K562 (cell line): ENCODE measurements around the gene IFRD1. TPM values are rescaled to one million over a fixed set of nuclear protein-coding genes. Genes with fewer than 3 reads are reported as not detected.
A peak's percentile ranks its signal among the peaks of the same experiment; 100 is the strongest.

ENCODE experiments used
- CREB1 ChIP-seq, 2 experiments: sonication (generic) in 1 of 2; formaldehyde crosslinking in 1 of 2; IDR thresholded peaks; 2 replicates each; pipeline versions ENCODE4 v1.6.1 to v1.8.0; 2012 to 2022; ENCODE audit warnings: inconsistent platforms in 1 of 2, mild to moderate bottlenecking in 1 of 2, missing genetic modification reagents in 1 of 2, moderate library complexity in 1 of 2
- EGR1 ChIP-seq: fragments of 450-650 bp; conservative IDR thresholded peaks from 2 replicates; pipeline ENCODE4 v1.6.1; 2017; ENCODE audit warnings: mild to moderate bottlenecking
- FOXJ2 ChIP-seq: fragments of 200-800 bp; sonication (Bioruptor generic); IDR thresholded peaks from 2 replicates; pipeline ENCODE4 v1.6.1; 2016; ENCODE audit warnings: missing genetic modification characterization, missing compliant biosample characterization
- GTF2E2 ChIP-seq: fragments of 200-800 bp; sonication (Bioruptor generic); IDR thresholded peaks from 2 replicates; pipeline ENCODE4 v1.6.1; 2016; ENCODE audit warnings: missing genetic modification characterization, missing compliant biosample characterization
- ILF3 ChIP-seq: fragments of 450-650 bp; IDR thresholded peaks from 2 replicates; pipeline ENCODE4 v1.6.1; 2018; ENCODE audit warnings: antibody characterized with exemption, mild to moderate bottlenecking, moderate library complexity, borderline replicate concordance
- MCM3 ChIP-seq: fragments of 450-650 bp; IDR thresholded peaks from 2 replicates; pipeline ENCODE4 v1.6.1; 2016
- SMARCC2 ChIP-seq: fragments of 450-650 bp; IDR thresholded peaks from 2 replicates; pipeline ENCODE4 v1.6.1; 2017; ENCODE audit warnings: antibody characterized with exemption, moderate library complexity, mild to moderate bottlenecking, low read depth
- polyA plus RNA-seq, 8 experiments: library from polyadenylated mRNA; depleted of rRNA in 4 of 8; stranded (reverse) in 5 of 8; unstranded in 3 of 8; fragments of >200 nt; fragmentation: Nextera tagmentation in 2 of 8; fragmentation: Illumina TruSeq in 1 of 8; extraction: Ambion mirVana in 2 of 8; extraction: Trizol in 1 of 8; gene quantifications; 2 replicates each; pipeline versions ENCODE4 v1.2.1 to v1.2.3, GENCODE V29; 2011 to 2014; ENCODE audit warnings: inconsistent platforms in 1 of 8, missing spikeins in 1 of 8
- total RNA-seq, 7 experiments: library from RNA; depleted of rRNA in 6 of 7; stranded (reverse); fragments of >200 nt in 6 of 7; fragmentation: Illumina TruSeq in 2 of 7; extraction: Trizol in 2 of 7; gene quantifications; 2 replicates each; pipeline versions ENCODE4 v1.2.1 to v1.2.3, GENCODE V29; 2011 to 2021; ENCODE audit warnings: low replicate concordance in 1 of 7
- TF ChIP-seq, protein P1 (sequence below), 2 experiments: fragments of 450-650 bp in 1 of 2; sonication (generic) in 1 of 2; formaldehyde crosslinking in 1 of 2; IDR thresholded peaks in 1 of 2; conservative IDR thresholded peaks in 1 of 2; 2 replicates each; pipeline versions ENCODE4 v1.6.1 to v1.8.1; 2016 to 2023; ENCODE audit warnings: mild to moderate bottlenecking in 2 of 2, moderate library complexity in 2 of 2, inconsistent platforms in 1 of 2, missing genetic modification reagents in 1 of 2
- TF ChIP-seq, protein P2 (sequence below): fragments of 200-800 bp; sonication (Bioruptor generic); IDR thresholded peaks from 2 replicates; pipeline ENCODE4 v1.6.1; 2016; ENCODE audit warnings: missing genetic modification characterization, missing compliant biosample characterization
- TF ChIP-seq, protein P3 (sequence below): fragments of 450-650 bp; IDR thresholded peaks from 2 replicates; pipeline ENCODE4 v1.6.1; 2016; ENCODE audit warnings: low read depth, mild to moderate bottlenecking, moderate library complexity
- TF ChIP-seq, protein P4 (sequence below), 3 experiments: IDR thresholded peaks in 2 of 3; conservative IDR thresholded peaks in 1 of 3; 2 replicates each; pipeline ENCODE4 v1.5.1; 2011 to 2012; ENCODE audit warnings: low read length in 3 of 3, mild to moderate bottlenecking in 3 of 3, control low read depth in 2 of 3, improper control_type of control experiment in 1 of 3, inconsistent platforms in 1 of 3, low read depth in 1 of 3, mixed read lengths in 1 of 3, moderate library complexity in 1 of 3; ENCODE audit not compliant: insufficient read depth in 2 of 3
- TF ChIP-seq, protein P5 (sequence below): fragments of 450-650 bp; IDR thresholded peaks from 2 replicates; pipeline ENCODE4 v1.6.1; 2017; ENCODE audit warnings: antibody characterized with exemption

IFRD1 gene
- total and polyA plus RNA-seq, 9 of the 15 experiments (the other 6 are each of a cell fraction or from before 2014, with no cell fraction given): 27.6 to 81.8 (median 68.1) TPM

DNA sequence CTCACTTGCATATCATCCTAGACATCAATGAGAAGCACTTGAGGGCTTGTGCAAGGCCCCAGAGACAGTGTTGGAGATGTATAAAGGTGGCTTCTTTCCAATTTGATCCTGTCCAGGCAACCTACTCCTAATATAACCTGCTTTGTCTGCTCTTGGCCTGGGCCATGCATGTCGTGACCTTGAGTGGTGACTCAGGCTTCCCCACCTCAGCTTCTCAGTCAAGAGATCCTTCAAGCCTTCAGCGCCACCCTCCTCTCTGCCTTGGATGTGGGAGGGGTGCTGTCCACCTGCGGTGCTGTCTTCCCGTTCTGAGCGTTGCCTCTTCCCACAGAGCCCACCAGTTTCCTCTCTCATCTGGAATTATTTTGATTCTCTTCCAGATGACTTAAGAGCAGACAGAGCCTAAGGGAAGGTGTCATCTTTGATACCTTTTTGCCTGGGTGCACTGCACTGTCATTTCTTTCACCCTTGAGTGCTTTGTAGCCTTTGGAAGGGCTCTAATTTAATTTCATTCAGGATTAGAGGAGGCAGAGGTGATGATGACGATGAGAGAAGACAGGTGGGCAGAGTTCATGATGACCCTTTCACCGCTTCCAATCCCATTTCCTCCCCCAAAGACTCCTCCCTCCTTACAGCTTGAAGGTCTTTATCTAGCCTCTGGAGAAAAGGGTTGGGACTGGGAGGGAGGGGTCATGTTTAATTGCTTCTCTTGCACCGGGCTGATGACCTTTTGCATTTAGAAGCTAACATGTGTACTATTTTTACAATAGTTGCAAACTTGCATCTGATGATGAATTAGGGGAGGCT is 37.4 kb downstream of the IFRD1 start (continued):
- TF ChIP-seq, protein P1, sequence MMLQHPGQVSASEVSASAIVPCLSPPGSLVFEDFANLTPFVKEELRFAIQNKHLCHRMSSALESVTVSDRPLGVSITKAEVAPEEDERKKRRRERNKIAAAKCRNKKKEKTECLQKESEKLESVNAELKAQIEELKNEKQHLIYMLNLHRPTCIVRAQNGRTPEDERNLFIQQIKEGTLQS (IDR thresholded peaks at IDR 0.05): peak; percentile 41; the same call in 1 of the 2 replicates
- TF ChIP-seq, protein P1 (CRISPR knock-in tag; conservative IDR thresholded peaks at IDR 0.05): 0 out of 2 replicates have a peak, but pooled peaks have one; percentile 36
- TF ChIP-seq CREB1 (IDR thresholded peaks at IDR 0.05): no peak
- no peak for TF ChIP-seq CREB1 (CRISPR knock-in tag; IDR thresholded peaks at IDR 0.05)
- TF ChIP-seq, protein P2, sequence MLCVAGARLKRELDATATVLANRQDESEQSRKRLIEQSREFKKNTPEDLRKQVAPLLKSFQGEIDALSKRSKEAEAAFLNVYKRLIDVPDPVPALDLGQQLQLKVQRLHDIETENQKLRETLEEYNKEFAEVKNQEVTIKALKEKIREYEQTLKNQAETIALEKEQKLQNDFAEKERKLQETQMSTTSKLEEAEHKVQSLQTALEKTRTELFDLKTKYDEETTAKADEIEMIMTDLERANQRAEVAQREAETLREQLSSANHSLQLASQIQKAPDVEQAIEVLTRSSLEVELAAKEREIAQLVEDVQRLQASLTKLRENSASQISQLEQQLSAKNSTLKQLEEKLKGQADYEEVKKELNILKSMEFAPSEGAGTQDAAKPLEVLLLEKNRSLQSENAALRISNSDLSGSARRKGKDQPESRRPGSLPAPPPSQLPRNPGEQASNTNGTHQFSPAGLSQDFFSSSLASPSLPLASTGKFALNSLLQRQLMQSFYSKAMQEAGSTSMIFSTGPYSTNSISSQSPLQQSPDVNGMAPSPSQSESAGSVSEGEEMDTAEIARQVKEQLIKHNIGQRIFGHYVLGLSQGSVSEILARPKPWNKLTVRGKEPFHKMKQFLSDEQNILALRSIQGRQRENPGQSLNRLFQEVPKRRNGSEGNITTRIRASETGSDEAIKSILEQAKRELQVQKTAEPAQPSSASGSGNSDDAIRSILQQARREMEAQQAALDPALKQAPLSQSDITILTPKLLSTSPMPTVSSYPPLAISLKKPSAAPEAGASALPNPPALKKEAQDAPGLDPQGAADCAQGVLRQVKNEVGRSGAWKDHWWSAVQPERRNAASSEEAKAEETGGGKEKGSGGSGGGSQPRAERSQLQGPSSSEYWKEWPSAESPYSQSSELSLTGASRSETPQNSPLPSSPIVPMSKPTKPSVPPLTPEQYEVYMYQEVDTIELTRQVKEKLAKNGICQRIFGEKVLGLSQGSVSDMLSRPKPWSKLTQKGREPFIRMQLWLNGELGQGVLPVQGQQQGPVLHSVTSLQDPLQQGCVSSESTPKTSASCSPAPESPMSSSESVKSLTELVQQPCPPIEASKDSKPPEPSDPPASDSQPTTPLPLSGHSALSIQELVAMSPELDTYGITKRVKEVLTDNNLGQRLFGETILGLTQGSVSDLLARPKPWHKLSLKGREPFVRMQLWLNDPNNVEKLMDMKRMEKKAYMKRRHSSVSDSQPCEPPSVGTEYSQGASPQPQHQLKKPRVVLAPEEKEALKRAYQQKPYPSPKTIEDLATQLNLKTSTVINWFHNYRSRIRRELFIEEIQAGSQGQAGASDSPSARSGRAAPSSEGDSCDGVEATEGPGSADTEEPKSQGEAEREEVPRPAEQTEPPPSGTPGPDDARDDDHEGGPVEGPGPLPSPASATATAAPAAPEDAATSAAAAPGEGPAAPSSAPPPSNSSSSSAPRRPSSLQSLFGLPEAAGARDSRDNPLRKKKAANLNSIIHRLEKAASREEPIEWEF (CRISPR knock-in tag): no peak
- TF ChIP-seq, protein P3, sequence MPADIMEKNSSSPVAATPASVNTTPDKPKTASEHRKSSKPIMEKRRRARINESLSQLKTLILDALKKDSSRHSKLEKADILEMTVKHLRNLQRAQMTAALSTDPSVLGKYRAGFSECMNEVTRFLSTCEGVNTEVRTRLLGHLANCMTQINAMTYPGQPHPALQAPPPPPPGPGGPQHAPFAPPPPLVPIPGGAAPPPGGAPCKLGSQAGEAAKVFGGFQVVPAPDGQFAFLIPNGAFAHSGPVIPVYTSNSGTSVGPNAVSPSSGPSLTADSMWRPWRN: no peak
- TF ChIP-seq, protein P4, sequence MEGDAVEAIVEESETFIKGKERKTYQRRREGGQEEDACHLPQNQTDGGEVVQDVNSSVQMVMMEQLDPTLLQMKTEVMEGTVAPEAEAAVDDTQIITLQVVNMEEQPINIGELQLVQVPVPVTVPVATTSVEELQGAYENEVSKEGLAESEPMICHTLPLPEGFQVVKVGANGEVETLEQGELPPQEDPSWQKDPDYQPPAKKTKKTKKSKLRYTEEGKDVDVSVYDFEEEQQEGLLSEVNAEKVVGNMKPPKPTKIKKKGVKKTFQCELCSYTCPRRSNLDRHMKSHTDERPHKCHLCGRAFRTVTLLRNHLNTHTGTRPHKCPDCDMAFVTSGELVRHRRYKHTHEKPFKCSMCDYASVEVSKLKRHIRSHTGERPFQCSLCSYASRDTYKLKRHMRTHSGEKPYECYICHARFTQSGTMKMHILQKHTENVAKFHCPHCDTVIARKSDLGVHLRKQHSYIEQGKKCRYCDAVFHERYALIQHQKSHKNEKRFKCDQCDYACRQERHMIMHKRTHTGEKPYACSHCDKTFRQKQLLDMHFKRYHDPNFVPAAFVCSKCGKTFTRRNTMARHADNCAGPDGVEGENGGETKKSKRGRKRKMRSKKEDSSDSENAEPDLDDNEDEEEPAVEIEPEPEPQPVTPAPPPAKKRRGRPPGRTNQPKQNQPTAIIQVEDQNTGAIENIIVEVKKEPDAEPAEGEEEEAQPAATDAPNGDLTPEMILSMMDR (IDR thresholded peaks at IDR 0.05 in 2 of 3, conservative IDR thresholded peaks at IDR 0.05 in 1 of 3; ENCODE audit: insufficient read depth in 2 of 3, low read depth in 1 of 3, low read length in 3 of 3): peak in 2 of 3 experiments; percentile 23 to 25; a peak in 2 of 6 replicates
- TF ChIP-seq MCM3: no peak
- TF ChIP-seq EGR1: no peak
- TF ChIP-seq, protein P5, sequence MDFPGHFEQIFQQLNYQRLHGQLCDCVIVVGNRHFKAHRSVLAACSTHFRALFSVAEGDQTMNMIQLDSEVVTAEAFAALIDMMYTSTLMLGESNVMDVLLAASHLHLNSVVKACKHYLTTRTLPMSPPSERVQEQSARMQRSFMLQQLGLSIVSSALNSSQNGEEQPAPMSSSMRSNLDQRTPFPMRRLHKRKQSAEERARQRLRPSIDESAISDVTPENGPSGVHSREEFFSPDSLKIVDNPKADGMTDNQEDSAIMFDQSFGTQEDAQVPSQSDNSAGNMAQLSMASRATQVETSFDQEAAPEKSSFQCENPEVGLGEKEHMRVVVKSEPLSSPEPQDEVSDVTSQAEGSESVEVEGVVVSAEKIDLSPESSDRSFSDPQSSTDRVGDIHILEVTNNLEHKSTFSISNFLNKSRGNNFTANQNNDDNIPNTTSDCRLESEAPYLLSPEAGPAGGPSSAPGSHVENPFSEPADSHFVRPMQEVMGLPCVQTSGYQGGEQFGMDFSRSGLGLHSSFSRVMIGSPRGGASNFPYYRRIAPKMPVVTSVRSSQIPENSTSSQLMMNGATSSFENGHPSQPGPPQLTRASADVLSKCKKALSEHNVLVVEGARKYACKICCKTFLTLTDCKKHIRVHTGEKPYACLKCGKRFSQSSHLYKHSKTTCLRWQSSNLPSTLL: no peak
- no peak for TF ChIP-seq ILF3
- TF ChIP-seq SMARCC2: no peak
- no peak for TF ChIP-seq FOXJ2 (tag)
- TF ChIP-seq GTF2E2: no peak
